ENCODE results near the gene FOXP3.

GRCh38 chrX:49238735-49239134 lies 25.8 kb downstream of the FOXP3 start:
- TF ChIP-seq CTCF (IDR thresholded peaks at IDR 0.05) (no peak), POLR2A (IDR thresholded peaks at IDR 0.05) (no peak)

Measured in Peyer's patch (tissue), 4 donors.